H1 (cell line): Measurements from ENCODE around the gene BRICD5. TPM values are rescaled to one million over a fixed set of nuclear protein-coding genes. Genes with fewer than 3 reads are reported as not detected.

ENCODE experiments used
- CTCF ChIA-PET: fragments of 300-600 bp; sonication (Branson Sonifier 250); formaldehyde crosslinking; loops from one replicate; lab custom pipeline; 2021; ENCODE audit not compliant: partially characterized antibody; lab: Charles Lee
- POLR2A ChIA-PET: fragments of 300-600 bp; sonication (Branson Sonifier 250); formaldehyde crosslinking; loops from one replicate; lab custom pipeline; 2021; ENCODE audit warnings: inconsistent platforms; ENCODE audit not compliant: partially characterized antibody; lab: Charles Lee
- DNase-seq, 2 experiments: peaks; one replicate each; pipeline versions ENCODE4 v3.0.0 to v3.0.0-alpha.2; 2010 to 2022; ENCODE audit warnings: low spot score in 2 of 2, low read depth in 1 of 2, mixed read lengths in 1 of 2
- FAIRE-seq: peaks from 2 replicates; lab custom pipeline; 2011; peaks lifted over from hg19 to GRCh38; lab: Jason Lieb, UNC
- H2AFZ ChIP-seq: 2 replicates; pipeline ENCODE4 v1.8.1; 2012; ENCODE audit warnings: low read length, inconsistent platforms
- H2AK5ac ChIP-seq: 2 replicates; pipeline ENCODE4 v1.6.1; 2013; ENCODE audit warnings: low read depth, low read length
- H2BK120ac ChIP-seq: replicated peaks from 2 replicates; pipeline ENCODE3; 2013; ENCODE audit warnings: low read depth, low read length, inconsistent platforms
- H2BK12ac ChIP-seq: 2 replicates; pipeline ENCODE4 v1.6.1; 2013; ENCODE audit warnings: low read depth, low read length
- H2BK15ac ChIP-seq: 2 replicates; pipeline ENCODE4 v1.6.1; 2013; ENCODE audit warnings: low read length
- H2BK20ac ChIP-seq: 2 replicates; pipeline ENCODE4 v1.6.1; 2013; ENCODE audit warnings: low read length
- H2BK5ac ChIP-seq: 2 replicates; pipeline ENCODE4 v1.6.1; 2013; ENCODE audit warnings: low read depth, low read length
- H3K14ac ChIP-seq: 2 replicates; pipeline ENCODE4 v1.6.1; 2013; ENCODE audit warnings: inconsistent platforms; ENCODE audit not compliant: insufficient read length
- H3K18ac ChIP-seq: 2 replicates; pipeline ENCODE4 v1.6.1; 2013; ENCODE audit warnings: low read length; ENCODE audit errors: extremely low read depth
- H3K23ac ChIP-seq: 2 replicates; pipeline ENCODE4 v1.6.1; 2013; ENCODE audit warnings: inconsistent platforms; ENCODE audit not compliant: insufficient read length
- H3K23me2 ChIP-seq: 2 replicates; pipeline ENCODE4 v1.6.1; 2013; ENCODE audit warnings: low read depth, low read length
- H3K27ac ChIP-seq: 2 replicates; pipeline ENCODE4 v1.6.1; 2011; ENCODE audit warnings: low read depth, low read length, inconsistent platforms
- H3K27me3 ChIP-seq, 4 experiments: replicated peaks in 1 of 4; 1 replicate in 1 of 4; 2 replicates in 3 of 4; pipeline versions ENCODE4 v1.6.1 to v1.8.1; 2011 to 2013; ENCODE audit warnings: low read length in 3 of 4, mild to moderate bottlenecking in 3 of 4, inconsistent platforms in 2 of 4, mixed read lengths in 2 of 4, moderate library complexity in 1 of 4; ENCODE audit not compliant: control insufficient read depth in 3 of 4, insufficient read depth in 3 of 4; ENCODE audit errors: extremely low read depth in 1 of 4
- H3K36me3 ChIP-seq, 4 experiments: 2 replicates each; pipeline versions ENCODE4 v1.6.1 to v1.8.1; 2011 to 2013; ENCODE audit warnings: mild to moderate bottlenecking in 4 of 4, low read length in 3 of 4, moderate library complexity in 2 of 4, control low read depth in 1 of 4, inconsistent platforms in 1 of 4; ENCODE audit not compliant: insufficient read depth in 4 of 4, control insufficient read depth in 2 of 4
- H3K4ac ChIP-seq: replicated peaks from 2 replicates; pipeline ENCODE3; 2013; ENCODE audit warnings: low read length, low read depth, mixed read lengths, inconsistent platforms; ENCODE audit not compliant: insufficient read length
- H3K4me1 ChIP-seq, 4 experiments: replicated peaks in 1 of 4; 1 replicate in 1 of 4; 2 replicates in 3 of 4; pipeline versions ENCODE4 v1.6.1 to v1.8.1; 2011 to 2013; ENCODE audit warnings: low read length in 3 of 4, inconsistent platforms in 2 of 4, mixed read lengths in 1 of 4; ENCODE audit not compliant: insufficient read depth in 4 of 4, control insufficient read depth in 3 of 4
- H3K4me2 ChIP-seq, 2 experiments: 2 replicates each; pipeline versions ENCODE4 v1.6.1 to v1.8.1; 2011 to 2013; ENCODE audit warnings: low read depth in 2 of 2, low read length in 2 of 2, control low read depth in 1 of 2, inconsistent platforms in 1 of 2, mild to moderate bottlenecking in 1 of 2; ENCODE audit not compliant: insufficient read depth in 1 of 2
- H3K4me3 ChIP-seq, 4 experiments: fragments of 200-600, 300-600 bp in 1 of 4; sonication (generic), shearing (Covaris generic), sonication (Bioruptor Twin) in 1 of 4; 2 replicates each; pipeline versions ENCODE4 v1.5.1 to v1.8.1; 2011 to 2016; ENCODE audit warnings: low read length in 4 of 4, low read depth in 3 of 4, control low read depth in 2 of 4, inconsistent platforms in 2 of 4, mild to moderate bottlenecking in 2 of 4, mixed read lengths in 1 of 4, moderate library complexity in 1 of 4; ENCODE audit not compliant: insufficient read depth in 2 of 4; ENCODE audit errors: extremely low read depth in 1 of 4
- H3K56ac ChIP-seq: replicated peaks from 2 replicates; pipeline ENCODE3; 2013; ENCODE audit warnings: low read depth, mild to moderate bottlenecking, mixed read lengths, low read length, inconsistent platforms; ENCODE audit not compliant: insufficient read length
- H3K79me1 ChIP-seq: 2 replicates; pipeline ENCODE4 v1.6.1; 2013; ENCODE audit warnings: low read depth, low read length, control low read depth
- H3K79me2 ChIP-seq, 2 experiments: 2 replicates each; pipeline versions ENCODE4 v1.6.1 to v1.8.1; 2012 to 2013; ENCODE audit warnings: low read length in 2 of 2, mild to moderate bottlenecking in 2 of 2, inconsistent platforms in 1 of 2; ENCODE audit not compliant: insufficient read depth in 2 of 2, control insufficient read depth in 1 of 2
- H3K9ac ChIP-seq, 4 experiments: replicated peaks in 1 of 4; 1 replicate in 1 of 4; 2 replicates in 3 of 4; pipeline versions ENCODE4 v1.6.1 to v1.8.1; 2011 to 2013; ENCODE audit warnings: low read depth in 3 of 4, low read length in 3 of 4, control low read depth in 2 of 4, mild to moderate bottlenecking in 2 of 4, moderate library complexity in 2 of 4, inconsistent platforms in 1 of 4; ENCODE audit errors: extremely low read depth in 1 of 4
- H3K9me3 ChIP-seq, 2 experiments: 2 replicates each; pipeline versions ENCODE4 v1.6.1 to v1.8.1; 2012 to 2013; ENCODE audit warnings: mild to moderate bottlenecking in 2 of 2, moderate library complexity in 2 of 2, control low read depth in 1 of 2, inconsistent platforms in 1 of 2, low read depth in 1 of 2, low read length in 1 of 2, mixed read lengths in 1 of 2; ENCODE audit not compliant: insufficient read depth in 2 of 2
- H4K20me1 ChIP-seq, 2 experiments: replicated peaks in 1 of 2; 2 replicates each; pipeline versions ENCODE3 to v1.8.1; 2011 to 2013; ENCODE audit warnings: inconsistent platforms in 2 of 2, low read length in 2 of 2, mild to moderate bottlenecking in 1 of 2; ENCODE audit not compliant: insufficient read depth in 2 of 2, control insufficient read depth in 1 of 2
- H4K5ac ChIP-seq: 2 replicates; pipeline ENCODE4 v1.6.1; 2013; ENCODE audit warnings: low read length, low read depth, mixed read lengths, inconsistent platforms; ENCODE audit not compliant: insufficient read length
- H4K8ac ChIP-seq: 2 replicates; pipeline ENCODE4 v1.8.0; 2013; ENCODE audit warnings: mild to moderate bottlenecking, moderate library complexity, low read length, inconsistent platforms; ENCODE audit not compliant: insufficient read depth; ENCODE audit errors: extremely low read depth
- H4K91ac ChIP-seq: replicated peaks from 2 replicates; pipeline ENCODE3; 2013; ENCODE audit warnings: low read length, mixed read lengths, inconsistent platforms; ENCODE audit not compliant: insufficient read length
- ASH2L ChIP-seq: fragments of 200-600, 300-600 bp; sonication (generic); IDR thresholded peaks from one replicate; pipeline ENCODE4 v1.7.1; 2017; ENCODE audit warnings: low read length
- BRCA1 ChIP-seq: IDR thresholded peaks from 2 replicates; pipeline ENCODE4 v1.6.1; 2012; ENCODE audit warnings: low read depth, low read length, improper control_type of control experiment
- E2F6 ChIP-seq: IDR thresholded peaks from 2 replicates; pipeline ENCODE4 v1.6.1; 2012; ENCODE audit warnings: inconsistent platforms
- EP300 ChIP-seq, 2 experiments: IDR thresholded peaks; 1 replicate in 1 of 2; 2 replicates in 1 of 2; pipeline ENCODE4 v1.6.1; 2011 to 2012; ENCODE audit warnings: low read depth in 2 of 2, low read length in 2 of 2, mild to moderate bottlenecking in 2 of 2, borderline replicate concordance in 1 of 2, inconsistent platforms in 1 of 2, moderate library complexity in 1 of 2
- EZH2 ChIP-seq: fragments of 200-600 bp; sonication (generic); IDR thresholded peaks from 2 replicates; pipeline ENCODE4 v1.7.1; 2012; ENCODE audit warnings: low read depth, mild to moderate bottlenecking, moderate library complexity, low read length, inconsistent platforms; ENCODE audit not compliant: severe bottlenecking
- HDAC2 ChIP-seq, 2 experiments: fragments of 300-600 bp in 1 of 2; sonication (generic) in 1 of 2; IDR thresholded peaks; 2 replicates each; pipeline ENCODE4 v1.6.1; 2011 to 2012; ENCODE audit warnings: low read depth in 2 of 2, low read length in 2 of 2, mild to moderate bottlenecking in 2 of 2, moderate library complexity in 2 of 2, borderline replicate concordance in 1 of 2, inconsistent platforms in 1 of 2
- PHF8 ChIP-seq: fragments of 200-600 bp; sonication (generic); conservative IDR thresholded peaks from 2 replicates; pipeline ENCODE4 v1.7.1; 2012; ENCODE audit warnings: low read depth, mild to moderate bottlenecking, inconsistent platforms, low read length, moderate library complexity
- RXRA ChIP-seq: IDR thresholded peaks from 2 replicates; pipeline ENCODE4 v1.6.1; 2011; ENCODE audit warnings: low read depth, mild to moderate bottlenecking, low read length, moderate library complexity; ENCODE audit not compliant: insufficient read depth
- SUZ12 ChIP-seq: fragments of 200-600 bp; sonication (generic); IDR thresholded peaks from 2 replicates; pipeline ENCODE4 v1.6.1; 2012; ENCODE audit warnings: mild to moderate bottlenecking, inconsistent platforms, low read length, moderate library complexity, mixed read lengths
- ZNF274 ChIP-seq: IDR thresholded peaks from 2 replicates; pipeline ENCODE4 v1.7.0; 2012; ENCODE audit warnings: low read length, borderline replicate concordance; ENCODE audit errors: extremely low read depth
- WGBS, 2 experiments: shearing (Covaris generic) in 1 of 2; methylation state at CpG; one replicate each; pipeline versions ENCODE4 v1.1.6 to v1.1.7; 2013 to 2015; ENCODE audit warnings: low lambda C conversion rate in 2 of 2, mixed read lengths in 2 of 2, inconsistent platforms in 1 of 2, low coverage in 1 of 2, missing lambda C conversion rate in 1 of 2; ENCODE audit not compliant: insufficient replicate concordance in 2 of 2, insufficient coverage in 1 of 2, insufficient read length in 1 of 2; ENCODE audit errors: extremely low coverage in 1 of 2, missing lambda C conversion rate in 1 of 2; 5-methylcytosine and 5-hydroxymethylcytosine counted together
- polyA plus RNA-seq, 7 experiments: library from polyadenylated mRNA; depleted of rRNA in 3 of 7; stranded (reverse) in 5 of 7; unstranded in 2 of 7; fragments of >200 nt in 5 of 7; fragments of 200-250 nt in 2 of 7; gene quantifications; 1 replicate in 5 of 7; 2 replicates in 1 of 7; 4 replicates in 1 of 7; pipeline versions ENCODE4 v1.2.1 to v1.2.3, GENCODE V29; 2011 to 2013; ENCODE audit warnings: missing spikeins in 2 of 7, mixed read lengths in 2 of 7
- total RNA-seq: library from RNA; stranded (reverse); fragmentation: NEBNext Ultra II Directional; extraction: Animal tissue kit (Norgen Biotek cat#: 25700); gene quantifications from 2 replicates; pipeline ENCODE4 v1.2.1, GENCODE V29; 2021

The BRICD5 gene
- total and polyA plus RNA-seq, 2 of the 8 experiments (the other 6 are each of a cell fraction or from before 2014, with no cell fraction given) = 8.5 to 14.2 TPM

- 93% methylated on average over 24 of the region's 28 CpGs; no CpG with 5 or more reads in 1 of the 2 experiments for WGBS, 2 experiments
- Histone ChIP-seq H3K79me1 (no peaks in the 10 kb centered on the region), H2AK5ac (no peak overlapping the region), H3K27me3 (peaks cover 4 to 19% (median 15%) of the 10 kb centered on the region in 4 experiments; a peak in 6 of 7 replicates), H3K9ac (no peak overlapping the region), H3K18ac (no peak overlapping the region), H4K20me1 (peaks cover 3 to 16% of the 10 kb centered on the region in 2 experiments), H4K91ac (no peak overlapping the region), H2BK20ac (no peak overlapping the region), H3K4ac (no peak overlapping the region), H3K14ac (no peak overlapping the region), H4K5ac (no peak overlapping the region), H3K4me2 (no peak overlapping the region), H2BK15ac (no peak overlapping the region), H2BK12ac (no peak overlapping the region), H3K4me1 (peaks cover 0 to 14% (median 8%) of the 10 kb centered on the region in 4 experiments; a peak in 5 of 7 replicates), H3K36me3 (peaks cover 3 to 55% (median 6%) of the 10 kb centered on the region in 4 experiments; a peak in 5 of 8 replicates), H3K79me2 (no peaks in the 10 kb centered on the region; a peak in 1 of 4 replicates), H3K9me3 (no peaks in the 10 kb centered on the region), H3K23me2 (peaks cover 14% of the 10 kb centered on the region; the same call in 1 of the 2 replicates), H2BK120ac (no peak overlapping the region), H3K27ac (no peak overlapping the region), H3K4me3 (no peak overlapping the region), H2AFZ (no peak overlapping the region), H3K56ac (no peak overlapping the region), H2BK5ac (no peak overlapping the region), H4K8ac (no peak overlapping the region), H3K23ac (no peak overlapping the region)
- no peak for FAIRE-seq
- DNase-seq = no peak
- ChIA-PET POLR2A (interaction anchor here (0.6 to 3.1 kb wide), 8 partner anchors 8 to 78 kb away, joined by 3 to 14 read pairs (median 4); partner anchors contain the start of genes E4F1, ECI1 and TRAF7), CTCF (interaction anchor here (1.2 to 1.4 kb wide), 2 partner anchors 14 to 38 kb away, joined by 3 to 5 read pairs; no protein-coding TSS in a partner anchor)
- TF ChIP-seq PHF8 (no peak), EP300 (IDR thresholded peaks at IDR 0.05; ENCODE audit: borderline replicate concordance in 1 of 2, low read depth in 2 of 2, low read length in 2 of 2) (no peak), SUZ12 (no peak), E2F6 (no peak), EZH2 (no peak), ASH2L (no peak), RXRA (no peak), BRCA1 (no peak), HDAC2 (IDR thresholded peaks at IDR 0.05; ENCODE audit: borderline replicate concordance in 1 of 2, low read depth in 2 of 2, low read length in 2 of 2) (no peak), ZNF274 (no peak)
Observed at GRCh38 chr16:2233046-2233775, 22.5 kb upstream of the BRICD5 start.
